Suprapubic skin (tissue), 4 donors: Measurements from ENCODE around the gene POLR2M. TPM values are rescaled to one million over a fixed set of nuclear protein-coding genes. Genes with fewer than 3 reads are reported as not detected.

Experiments used
- DNase-seq, 2 donors: peaks; one replicate each; pipeline ENCODE4 v3.0.0-alpha.2; 2019; ENCODE audit warnings: low spot score in 2 of 2
- H3K27ac ChIP-seq: fragments of 200-600 bp; sonication (generic); one replicate; pipeline ENCODE4 v1.5.1; 2019
- H3K27me3 ChIP-seq: fragments of 200-600 bp; sonication (generic); one replicate; pipeline ENCODE4 v1.5.1; 2019
- H3K36me3 ChIP-seq: fragments of 200-600 bp; sonication (generic); one replicate; pipeline ENCODE4 v1.5.1; 2019
- H3K4me1 ChIP-seq: fragments of 200-600 bp; sonication (generic); one replicate; pipeline ENCODE4 v1.5.1; 2019
- H3K4me3 ChIP-seq: fragments of 200-600 bp; sonication (generic); one replicate; pipeline ENCODE4 v1.5.1; 2019; ENCODE audit warnings: mild to moderate bottlenecking
- H3K9me3 ChIP-seq: fragments of 200-600 bp; sonication (generic); one replicate; pipeline ENCODE4 v1.5.1; 2019
- CTCF ChIP-seq, 2 donors: fragments of 200-600 bp in 1 of 2; fragments of 450-650 bp in 1 of 2; sonication (generic) in 1 of 2; IDR thresholded peaks; one replicate each; pipeline ENCODE4 v1.5.1; 2016 to 2019; ENCODE audit warnings: antibody characterized with exemption in 2 of 2, mild to moderate bottlenecking in 1 of 2, moderate library complexity in 1 of 2
- EP300 ChIP-seq: sonication (generic); formaldehyde crosslinking; IDR thresholded peaks from one replicate; pipeline ENCODE4 v1.6.1; 2017; ENCODE audit warnings: antibody characterized with exemption
- POLR2A ChIP-seq, 2 donors: fragments of 450-650 bp; IDR thresholded peaks; one replicate each; pipeline ENCODE4 v1.6.1; 2017; ENCODE audit warnings: antibody characterized with exemption in 2 of 2, mild to moderate bottlenecking in 2 of 2, moderate library complexity in 2 of 2
- POLR2AphosphoS5 ChIP-seq, 3 donors: sonication (generic); formaldehyde crosslinking; IDR thresholded peaks; one replicate each; pipeline ENCODE4 v1.6.1; 2017; ENCODE audit warnings: antibody characterized with exemption in 3 of 3
- WGBS: methylation state at CpG from one replicate; pipeline ENCODE4 v1.1.5; 2018; 5-methylcytosine and 5-hydroxymethylcytosine counted together
- total RNA-seq, 4 donors: library from RNA; depleted of rRNA; stranded (reverse); fragments of >200 nt; gene quantifications; one replicate each; pipeline ENCODE4 v1.1.0, GENCODE V29; 2016

Gene POLR2M
- total RNA-seq, 4 donors from 2014 or later = 61.9 to 329 (median 135) TPM

DNA sequence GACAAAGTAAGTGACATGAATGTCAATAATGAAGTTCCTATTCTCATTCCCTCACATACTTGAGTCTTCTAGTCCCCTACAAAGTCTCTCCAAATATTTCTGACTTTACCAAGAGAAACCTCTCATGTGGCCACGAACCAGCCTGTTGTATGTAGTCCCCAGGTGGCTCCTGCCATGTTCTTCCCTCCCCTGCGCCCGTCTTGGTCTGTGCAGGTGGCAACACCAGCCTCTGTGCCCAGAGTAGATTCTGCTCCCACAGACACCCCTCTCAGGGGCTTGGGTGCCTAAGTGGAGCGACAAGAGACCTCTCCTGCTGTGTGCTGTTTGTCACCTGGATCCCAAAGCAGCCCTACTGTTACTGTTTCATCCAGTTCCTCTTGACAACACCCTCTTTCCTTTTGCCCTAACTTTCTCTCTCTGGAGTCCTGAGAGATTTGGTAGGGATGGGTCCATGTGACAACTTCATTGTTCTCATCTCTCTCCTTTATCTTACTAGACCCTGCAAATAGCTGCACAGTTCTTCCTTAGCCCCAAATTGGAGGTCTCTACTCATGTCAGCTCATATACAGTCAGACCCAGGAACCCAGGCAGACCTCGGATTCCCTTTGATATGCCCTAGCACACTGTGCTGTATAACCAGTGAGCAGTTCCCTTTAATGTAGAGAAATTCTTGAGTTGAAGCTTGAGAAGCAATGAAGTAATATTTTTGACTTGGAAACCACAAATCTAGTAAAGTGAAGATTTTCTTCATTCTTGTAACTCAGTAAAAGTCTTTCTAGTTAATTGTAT is 56.9 kb downstream of the POLR2M start:
- no peaks in the 10 kb centered on the region for H3K36me3 ChIP-seq
- H3K27ac ChIP-seq = no peak overlapping the region
- TF ChIP-seq POLR2A (IDR thresholded peaks at IDR 0.05) (no peak), EP300 (no peak), CTCF (IDR thresholded peaks at IDR 0.05) (no peak), POLR2AphosphoS5 (IDR thresholded peaks at IDR 0.05) (no peak)
- H3K9me3 ChIP-seq = no peaks in the 10 kb centered on the region
- no peak overlapping the region for H3K4me3 ChIP-seq
- H3K4me1 ChIP-seq = no peaks in the 10 kb centered on the region
- H3K27me3 ChIP-seq = no peaks in the 10 kb centered on the region
- WGBS = 89% methylated on average over 5 of the region's 5 CpGs
- no peak for DNase-seq

Other genes starting within 250 kb of the POLR2M start
- 10 to 100 TPM in 2 of 4 donors, 1 to 10 TPM in 2; 8.6 to 14.9 (median 11.6) TPM for gene MYZAP, start 114.8 kb upstream of the POLR2M start, total RNA-seq